ENCODE results near the gene KRTAP9-6. TPM values are rescaled to one million over a fixed set of nuclear protein-coding genes. Genes with fewer than 3 reads are reported as not detected.

KRTAP9-6 gene
- polyA plus RNA-seq, 2 donors, result not detected

DNA sequence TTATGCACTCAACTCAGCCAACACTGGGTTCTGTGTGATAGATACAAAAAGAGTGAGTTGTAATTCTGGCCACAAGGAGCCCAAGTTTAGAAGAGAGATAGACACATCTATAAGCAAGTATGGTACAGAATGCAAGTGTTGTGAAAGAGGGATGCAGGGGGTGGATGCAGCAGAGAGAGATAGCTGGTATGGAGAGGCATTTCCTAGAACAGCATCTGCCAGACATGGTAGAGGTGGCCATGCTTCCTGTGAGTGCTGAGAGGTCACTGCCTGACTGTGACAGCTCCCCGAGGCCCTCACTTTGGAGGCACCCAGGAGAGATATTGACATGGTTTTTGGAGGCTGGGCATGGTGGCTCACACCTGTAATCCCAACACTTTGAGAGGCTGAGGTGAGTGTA lies 45.9 kb downstream of the KRTAP9-6 start:
- no peak overlapping the region for H3K27ac ChIP-seq (ENCODE audit: low read depth in 2 of 2, low read length in 1 of 2)
- no peaks in the 10 kb centered on the region for H3K27me3 ChIP-seq (ENCODE audit: control insufficient read depth in 1 of 2, insufficient read depth in 2 of 2, low read length in 2 of 2)
- peaks cover 0 to 12% of the 10 kb centered on the region in 2 donors for H3K4me1 ChIP-seq (ENCODE audit: control insufficient read depth in 2 of 2, insufficient read depth in 2 of 2, low read length in 1 of 2)
- no peaks in the 10 kb centered on the region for H3K9me3 ChIP-seq (ENCODE audit: control insufficient read depth in 2 of 2, insufficient read depth in 1 of 2, low read depth in 1 of 2, low read length in 1 of 2)
- 82 to 87% methylated on average over 1 of the region's 1 CpG for WGBS, 2 donors
- H3K4me3 ChIP-seq (ENCODE audit: low read depth in 1 of 2, low read length in 2 of 2), result no peak overlapping the region
- no peaks in the 10 kb centered on the region for H3K36me3 ChIP-seq (ENCODE audit: control insufficient read depth in 2 of 2, insufficient read depth in 2 of 2, low read length in 1 of 2)

DNA sequence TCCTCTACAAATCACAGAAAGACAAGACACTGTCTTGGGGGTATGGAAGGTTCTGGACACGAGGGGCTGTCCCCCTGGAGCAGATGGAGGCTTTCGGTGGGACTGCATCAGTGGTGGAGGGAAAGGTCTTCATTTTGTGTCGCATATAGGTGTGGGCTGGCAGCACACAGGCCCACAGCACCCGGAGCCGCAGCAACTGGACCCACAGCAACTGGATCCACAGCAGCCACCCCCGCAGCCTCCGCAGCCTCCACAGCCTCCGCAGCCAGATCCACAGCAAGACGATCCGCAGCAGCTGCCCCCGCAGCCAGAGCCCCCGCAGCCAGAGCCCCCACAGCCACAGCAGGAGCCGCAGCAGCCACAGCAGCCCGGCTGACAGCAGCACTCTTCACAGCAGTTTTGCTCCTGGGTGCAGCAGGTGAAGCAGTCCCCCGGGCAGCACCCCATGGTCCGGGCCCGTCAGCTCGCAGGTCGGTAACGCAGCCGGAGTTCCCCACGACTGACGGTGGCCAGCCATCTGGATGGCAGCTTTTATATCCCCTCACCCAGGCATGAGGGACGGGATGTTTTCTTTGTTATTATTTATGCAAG lies 50.1 kb downstream of the KRTAP9-6 start, which contains the start of gene KRTAP17-1:
Gene KRTAP17-1, minus strand, starts transcription at position 507 of the 591 bp plus-strand sequence. Its CDS starts 60 bp downstream, at position 447.
- H3K27me3 ChIP-seq (ENCODE audit: control insufficient read depth in 1 of 2, insufficient read depth in 2 of 2, low read length in 2 of 2), result no peaks in the 10 kb centered on the region
- no peaks in the 10 kb centered on the region for H3K36me3 ChIP-seq (ENCODE audit: control insufficient read depth in 2 of 2, insufficient read depth in 2 of 2, low read length in 1 of 2)
- H3K9me3 ChIP-seq (ENCODE audit: control insufficient read depth in 2 of 2, insufficient read depth in 1 of 2, low read depth in 1 of 2, low read length in 1 of 2), result no peaks in the 10 kb centered on the region
- no peak within 1 kb of the TSS for H3K27ac ChIP-seq (ENCODE audit: low read depth in 2 of 2, low read length in 1 of 2)
- H3K4me3 ChIP-seq (ENCODE audit: low read depth in 1 of 2, low read length in 2 of 2), result no peak within 1 kb of the TSS
- 85 to 88% methylated on average over 24 of the region's 24 CpGs for WGBS, 2 donors
- no peaks in the 10 kb centered on the region for H3K4me1 ChIP-seq (ENCODE audit: control insufficient read depth in 2 of 2, insufficient read depth in 2 of 2, low read length in 1 of 2)

Other genes with a start within 250 kb of the KRTAP9-6 start
- under 1 TPM in 1 of 2 donors, not detected in 1; 0.09 TPM for gene KRTAP1-5, start 238.2 kb upstream of the KRTAP9-6 start, polyA plus RNA-seq
- not detected for gene KRTAP1-4, start 235.2 kb upstream of the KRTAP9-6 start, polyA plus RNA-seq
- gene KRTAP1-3, start 230.5 kb upstream of the KRTAP9-6 start, polyA plus RNA-seq, result not detected
- under 1 TPM; 0.04 to 0.16 TPM for gene KRTAP1-1, start 223.9 kb upstream of the KRTAP9-6 start, polyA plus RNA-seq
- gene KRTAP2-1, start 218.1 kb upstream of the KRTAP9-6 start, polyA plus RNA-seq, result not detected
- gene KRTAP2-2, start 210.1 kb upstream of the KRTAP9-6 start, polyA plus RNA-seq, result not detected
- gene KRTAP2-3, start 205.3 kb upstream of the KRTAP9-6 start, polyA plus RNA-seq, result under 1 TPM in 1 of 2 donors, not detected in 1; 0.10 TPM
- gene KRTAP2-4, start 199.5 kb upstream of the KRTAP9-6 start, polyA plus RNA-seq, result not detected
- gene KRTAP4-7, start 181.2 kb upstream of the KRTAP9-6 start, polyA plus RNA-seq, result not detected
- gene KRTAP4-8, start 167.2 kb upstream of the KRTAP9-6 start, polyA plus RNA-seq, result not detected
- gene KRTAP4-16, start 163.2 kb upstream of the KRTAP9-6 start, polyA plus RNA-seq, result not detected
- gene KRTAP4-9, start 160.0 kb upstream of the KRTAP9-6 start, polyA plus RNA-seq, result not detected
- gene KRTAP4-11, start 147.0 kb upstream of the KRTAP9-6 start, polyA plus RNA-seq, result not detected
- gene KRTAP4-12, start 141.2 kb upstream of the KRTAP9-6 start, polyA plus RNA-seq, result not detected
- not detected for gene KRTAP4-6, start 124.8 kb upstream of the KRTAP9-6 start, polyA plus RNA-seq
- gene KRTAP4-5, start 115.6 kb upstream of the KRTAP9-6 start, polyA plus RNA-seq, result not detected
- not detected for gene KRTAP4-4, start 104.6 kb upstream of the KRTAP9-6 start, polyA plus RNA-seq
- gene KRTAP4-3, start 97.2 kb upstream of the KRTAP9-6 start, polyA plus RNA-seq, result not detected
- gene KRTAP4-2, start 87.2 kb upstream of the KRTAP9-6 start, polyA plus RNA-seq, result not detected
- not detected for gene KRTAP4-1, start 80.5 kb upstream of the KRTAP9-6 start, polyA plus RNA-seq
- not detected for gene KRTAP9-1, start 75.5 kb upstream of the KRTAP9-6 start, polyA plus RNA-seq
- gene KRTAP9-2, start 38.7 kb upstream of the KRTAP9-6 start, polyA plus RNA-seq, result not detected
- not detected for gene KRTAP9-3, start 32.9 kb upstream of the KRTAP9-6 start, polyA plus RNA-seq
- not detected for gene KRTAP9-8, start 27.4 kb upstream of the KRTAP9-6 start, polyA plus RNA-seq
- not detected for gene KRTAP9-4, start 15.7 kb upstream of the KRTAP9-6 start, polyA plus RNA-seq
- gene KRTAP9-9, start 10.0 kb upstream of the KRTAP9-6 start, polyA plus RNA-seq, result not detected
- not detected for gene KRTAP9-7, start 10.3 kb downstream of the KRTAP9-6 start, polyA plus RNA-seq
- not detected for gene KRTAP29-1, start 37.5 kb downstream of the KRTAP9-6 start, polyA plus RNA-seq
- not detected for gene KRTAP16-1, start 43.9 kb downstream of the KRTAP9-6 start, polyA plus RNA-seq
- gene KRTAP17-1, start 50.3 kb downstream of the KRTAP9-6 start, polyA plus RNA-seq, result not detected
- 1 to 10 TPM in 1 of 2 donors, under 1 TPM in 1; 0.69 to 1.2 TPM for gene KRT33A, start 85.5 kb downstream of the KRTAP9-6 start, polyA plus RNA-seq
- gene KRT33B, start 104.4 kb downstream of the KRTAP9-6 start, polyA plus RNA-seq, result under 1 TPM; 0.12 to 0.16 TPM
- under 1 TPM; 0.19 to 0.20 TPM for gene KRT34, start 116.9 kb downstream of the KRTAP9-6 start, polyA plus RNA-seq
- gene KRT31, start 132.2 kb downstream of the KRTAP9-6 start, polyA plus RNA-seq, result 10 to 100 TPM in 1 of 2 donors, 1 to 10 TPM in 1; 3.8 to 16.7 TPM
- gene KRT37, start 159.2 kb downstream of the KRTAP9-6 start, polyA plus RNA-seq, result not detected
- under 1 TPM in 1 of 2 donors, not detected in 1; 0.02 TPM for gene KRT38, start 175.6 kb downstream of the KRTAP9-6 start, polyA plus RNA-seq
- 1 to 10 TPM; 1.9 to 8.5 TPM for gene KRT32, start 202.0 kb downstream of the KRTAP9-6 start, polyA plus RNA-seq
- not detected for gene KRT35, start 215.8 kb downstream of the KRTAP9-6 start, polyA plus RNA-seq
- gene KRT36, start 224.5 kb downstream of the KRTAP9-6 start, polyA plus RNA-seq, result under 1 TPM; 0.07 to 0.10 TPM
- gene KRT13, start 240.2 kb downstream of the KRTAP9-6 start, polyA plus RNA-seq, result over 10,000 TPM; 46,015 to 60,858 TPM